ENCODE data around the gene SAP30BP.

SAP30BP gene

GRCh38 chr17:75670868-75671267 is 3.7 kb downstream of the SAP30BP start (continued):
- TF ChIP-seq CSRNP3 (CRISPR knock-in tag; IDR thresholded peaks at IDR 0.05) (no peak), PPARA (CRISPR knock-in tag; IDR thresholded peaks at IDR 0.05; ENCODE audit: borderline replicate concordance) (no peak), TSHZ2 (CRISPR knock-in tag; IDR thresholded peaks at IDR 0.05) (no peak), GLIS3 (CRISPR knock-in tag; IDR thresholded peaks at IDR 0.05) (no peak), BACH2 (CRISPR knock-in tag; IDR thresholded peaks at IDR 0.05; ENCODE audit: borderline replicate concordance) (no peak), RARB (CRISPR knock-in tag; IDR thresholded peaks at IDR 0.05) (no peak)

DNA sequence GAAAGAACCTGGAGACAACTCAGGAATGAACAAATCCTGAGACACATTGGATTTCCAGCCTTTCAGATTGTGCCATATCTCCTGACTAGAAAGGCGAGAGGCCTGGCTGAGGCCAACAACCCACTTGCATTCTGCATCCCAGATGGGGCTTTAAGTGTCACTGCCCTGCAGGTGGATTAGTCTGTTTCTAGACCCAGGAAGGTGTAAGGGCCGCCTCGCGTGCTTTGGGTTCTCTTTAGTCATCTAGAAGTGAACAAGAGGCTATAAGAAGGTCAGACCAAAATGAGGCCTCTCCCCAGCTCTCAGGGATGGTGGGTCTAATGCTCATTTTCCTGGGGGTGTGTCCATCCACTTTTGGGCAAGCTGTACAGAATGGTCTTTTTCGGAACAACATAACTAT is 4.9 kb downstream of the SAP30BP start:
- no peak for ATAC-seq
- TF ChIP-seq CSDC2 (CRISPR knock-in tag; IDR thresholded peaks at IDR 0.05) (no peak), RARB (CRISPR knock-in tag; IDR thresholded peaks at IDR 0.05) (no peak), TSHZ2 (CRISPR knock-in tag; IDR thresholded peaks at IDR 0.05) (no peak), ARNTL (CRISPR knock-in tag; IDR thresholded peaks at IDR 0.05; ENCODE audit: borderline replicate concordance, low read depth) (no peak), ZNF565 (CRISPR knock-in tag; conservative IDR thresholded peaks at IDR 0.05; ENCODE audit: low read depth) (no peak), GLIS3 (CRISPR knock-in tag; IDR thresholded peaks at IDR 0.05) (no peak), ZFP30 (CRISPR knock-in tag; IDR thresholded peaks at IDR 0.05) (no peak), BACH2 (CRISPR knock-in tag; IDR thresholded peaks at IDR 0.05; ENCODE audit: borderline replicate concordance) (no peak)
- TF ChIP-seq, protein P1, sequence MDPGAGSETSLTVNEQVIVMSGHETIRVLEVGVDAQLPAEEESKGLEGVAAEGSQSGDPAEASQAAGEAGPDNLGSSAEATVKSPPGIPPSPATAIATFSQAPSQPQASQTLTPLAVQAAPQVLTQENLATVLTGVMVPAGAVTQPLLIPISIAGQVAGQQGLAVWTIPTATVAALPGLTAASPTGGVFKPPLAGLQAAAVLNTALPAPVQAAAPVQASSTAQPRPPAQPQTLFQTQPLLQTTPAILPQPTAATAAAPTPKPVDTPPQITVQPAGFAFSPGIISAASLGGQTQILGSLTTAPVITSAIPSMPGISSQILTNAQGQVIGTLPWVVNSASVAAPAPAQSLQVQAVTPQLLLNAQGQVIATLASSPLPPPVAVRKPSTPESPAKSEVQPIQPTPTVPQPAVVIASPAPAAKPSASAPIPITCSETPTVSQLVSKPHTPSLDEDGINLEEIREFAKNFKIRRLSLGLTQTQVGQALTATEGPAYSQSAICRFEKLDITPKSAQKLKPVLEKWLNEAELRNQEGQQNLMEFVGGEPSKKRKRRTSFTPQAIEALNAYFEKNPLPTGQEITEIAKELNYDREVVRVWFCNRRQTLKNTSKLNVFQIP (CRISPR knock-in tag; IDR thresholded peaks at IDR 0.05; ENCODE audit: borderline replicate concordance, low read depth), result no peak

DNA sequence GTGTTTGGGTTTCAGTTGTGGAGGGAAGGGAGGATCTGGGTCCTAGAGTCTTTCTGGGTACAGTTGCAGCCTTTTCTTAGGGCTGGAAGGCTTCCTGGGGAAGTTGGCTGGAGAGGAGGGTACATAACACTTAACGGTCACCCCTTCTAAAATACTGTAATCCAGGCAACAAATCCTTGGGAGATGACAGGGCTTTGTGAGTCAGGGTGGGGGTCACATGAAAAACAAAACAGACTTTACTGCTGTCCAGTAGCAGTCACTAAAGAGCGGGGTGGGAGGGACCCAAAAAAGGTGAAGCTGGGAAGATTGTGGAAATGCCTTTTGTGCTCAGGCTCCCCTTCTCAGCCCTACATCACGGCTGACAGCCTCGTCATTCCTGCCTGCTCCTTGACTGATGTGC is 6.3 kb downstream of the SAP30BP start:
- no peak for TF ChIP-seq GLIS3 (CRISPR knock-in tag; IDR thresholded peaks at IDR 0.05)
- no peak for TF ChIP-seq ZNF70 (CRISPR knock-in tag; IDR thresholded peaks at IDR 0.05)
- TF ChIP-seq ESRRG (CRISPR knock-in tag; IDR thresholded peaks at IDR 0.05), result no peak
- TF ChIP-seq ISL1 (CRISPR knock-in tag; IDR thresholded peaks at IDR 0.05), result no peak
- TF ChIP-seq OSR1 (CRISPR knock-in tag; IDR thresholded peaks at IDR 0.05), result no peak
- TF ChIP-seq ZFP30 (CRISPR knock-in tag; IDR thresholded peaks at IDR 0.05), result no peak
- no peak for TF ChIP-seq RARB (CRISPR knock-in tag; IDR thresholded peaks at IDR 0.05)
- TF ChIP-seq, protein P2, sequence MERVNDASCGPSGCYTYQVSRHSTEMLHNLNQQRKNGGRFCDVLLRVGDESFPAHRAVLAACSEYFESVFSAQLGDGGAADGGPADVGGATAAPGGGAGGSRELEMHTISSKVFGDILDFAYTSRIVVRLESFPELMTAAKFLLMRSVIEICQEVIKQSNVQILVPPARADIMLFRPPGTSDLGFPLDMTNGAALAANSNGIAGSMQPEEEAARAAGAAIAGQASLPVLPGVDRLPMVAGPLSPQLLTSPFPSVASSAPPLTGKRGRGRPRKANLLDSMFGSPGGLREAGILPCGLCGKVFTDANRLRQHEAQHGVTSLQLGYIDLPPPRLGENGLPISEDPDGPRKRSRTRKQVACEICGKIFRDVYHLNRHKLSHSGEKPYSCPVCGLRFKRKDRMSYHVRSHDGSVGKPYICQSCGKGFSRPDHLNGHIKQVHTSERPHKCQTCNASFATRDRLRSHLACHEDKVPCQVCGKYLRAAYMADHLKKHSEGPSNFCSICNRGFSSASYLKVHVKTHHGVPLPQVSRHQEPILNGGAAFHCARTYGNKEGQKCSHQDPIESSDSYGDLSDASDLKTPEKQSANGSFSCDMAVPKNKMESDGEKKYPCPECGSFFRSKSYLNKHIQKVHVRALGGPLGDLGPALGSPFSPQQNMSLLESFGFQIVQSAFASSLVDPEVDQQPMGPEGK (CRISPR knock-in tag; IDR thresholded peaks at IDR 0.05; ENCODE audit: borderline replicate concordance), result no peak
- TF ChIP-seq TCF4 (CRISPR knock-in tag; IDR thresholded peaks at IDR 0.05; ENCODE audit: borderline replicate concordance), result no peak
- TF ChIP-seq TOX (CRISPR knock-in tag; IDR thresholded peaks at IDR 0.05; ENCODE audit: borderline replicate concordance), result no peak
- no peak for TF ChIP-seq BACH2 (CRISPR knock-in tag; IDR thresholded peaks at IDR 0.05; ENCODE audit: borderline replicate concordance)
- no peak for TF ChIP-seq ARNTL (CRISPR knock-in tag; IDR thresholded peaks at IDR 0.05; ENCODE audit: borderline replicate concordance, low read depth)
- no peak for TF ChIP-seq CSDC2 (CRISPR knock-in tag; IDR thresholded peaks at IDR 0.05)
- no peak for TF ChIP-seq PPARA (CRISPR knock-in tag; IDR thresholded peaks at IDR 0.05; ENCODE audit: borderline replicate concordance)
- TF ChIP-seq ZNF565 (CRISPR knock-in tag; conservative IDR thresholded peaks at IDR 0.05; ENCODE audit: low read depth), result no peak
- TF ChIP-seq TSHZ2 (CRISPR knock-in tag; IDR thresholded peaks at IDR 0.05), result no peak
- no peak for ATAC-seq
